Activated T-helper 1 cell treated with anti-CD3 and anti-CD28 coated beads, Interleukin-2, amount 50 U/mL, for 16 hours (primary cell): Measurements from ENCODE around the gene CNTNAP4.

Experiments
- DNase-seq, 2 donors: peaks; one replicate each; pipeline ENCODE4 v3.0.0-alpha.2; 2020; ENCODE audit warnings: low read depth in 1 of 2, low spot score in 1 of 2

The CNTNAP4 gene

DNA sequence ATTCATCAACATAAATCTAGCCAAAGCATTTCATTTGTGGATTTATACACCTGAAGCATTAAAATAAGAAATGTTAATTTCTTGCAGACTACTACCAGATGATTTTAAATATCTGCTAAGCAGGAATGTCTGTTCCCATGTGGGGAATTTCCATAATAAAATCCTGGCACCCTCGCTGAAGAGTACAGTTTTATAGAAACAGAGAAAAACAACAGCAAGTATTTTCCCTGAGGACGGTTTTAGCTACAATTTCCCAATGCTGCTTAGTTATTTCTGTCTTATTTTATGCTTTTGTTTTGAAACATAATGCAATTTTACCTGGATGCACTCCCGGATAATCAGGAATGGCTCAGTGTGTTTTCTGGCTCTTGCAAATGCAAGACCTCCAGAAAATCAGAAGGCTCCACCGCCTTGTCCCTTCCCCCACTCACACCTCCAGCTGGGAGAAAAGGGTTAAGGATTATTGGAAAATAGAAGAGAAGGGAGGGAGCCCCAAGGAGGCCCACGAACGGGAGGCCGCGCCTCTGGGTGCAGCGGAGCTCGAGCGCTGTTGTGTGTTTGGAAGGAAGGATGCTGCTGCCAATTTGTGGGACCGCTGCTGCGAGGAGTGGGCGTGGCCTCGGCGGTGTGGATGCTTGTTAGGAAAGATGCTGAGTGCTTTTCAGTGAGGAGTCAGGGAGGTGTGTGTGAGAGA lies at the start of gene CNTNAP4:
TSS of gene CNTNAP4 (plus strand) at position 657 of the 694 bp plus-strand sequence. CDS start 262 bp downstream, outside the sequence.
- no peak for DNase-seq

DNA sequence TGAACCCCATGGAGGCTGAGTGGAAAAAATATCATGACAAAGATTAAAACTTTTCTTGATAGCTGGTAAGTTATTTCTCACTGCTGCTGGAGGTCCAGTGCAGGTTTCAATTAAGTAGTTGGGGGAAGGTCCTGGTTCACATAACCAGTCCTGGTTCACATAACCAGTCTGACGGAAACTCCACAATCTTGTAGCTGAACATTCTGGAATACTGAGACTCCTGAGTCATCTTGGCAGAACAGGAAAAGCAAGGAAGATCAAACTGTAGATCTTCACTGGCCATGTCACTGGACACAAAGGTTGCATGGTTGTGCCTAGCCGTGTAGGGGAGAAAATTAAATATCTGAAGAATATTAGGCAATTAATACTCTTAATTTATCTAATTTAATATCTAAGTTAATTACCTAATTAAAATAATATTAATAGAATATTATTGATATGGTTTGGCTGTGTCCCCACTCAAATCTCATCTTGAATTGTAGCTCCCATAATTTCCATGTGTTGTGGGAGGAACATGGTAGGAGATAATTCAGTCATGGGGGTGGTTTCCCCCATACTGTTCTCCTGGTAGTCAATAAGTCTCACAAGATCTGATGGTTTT lies 48.6 kb upstream of the CNTNAP4 start:
- DNase-seq: no peak

GRCh38 chr16:76232704-76233103 lies 44.5 kb upstream of the CNTNAP4 start:
- no peak for DNase-seq

DNA sequence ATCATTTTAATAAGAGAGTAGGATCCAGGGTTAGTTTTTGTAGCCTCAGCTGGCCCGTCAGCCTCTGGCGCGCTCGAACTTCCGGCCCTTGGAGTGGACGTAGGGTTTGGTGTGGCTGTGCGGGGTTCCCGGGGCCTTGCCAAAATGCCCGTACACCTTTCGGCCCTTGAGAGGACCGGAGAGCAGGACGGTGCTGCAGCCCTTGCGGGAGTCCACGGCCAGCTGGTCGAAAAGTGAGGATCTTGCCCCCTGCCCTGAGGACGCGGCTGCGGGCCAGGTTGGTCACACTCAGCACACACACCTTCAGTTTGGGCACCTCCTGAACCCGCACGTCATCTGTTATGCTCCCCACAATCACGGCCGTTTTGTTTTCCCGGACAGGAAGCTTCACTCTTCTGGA lies 42.2 kb upstream of the CNTNAP4 start:
- DNase-seq: no peak

DNA sequence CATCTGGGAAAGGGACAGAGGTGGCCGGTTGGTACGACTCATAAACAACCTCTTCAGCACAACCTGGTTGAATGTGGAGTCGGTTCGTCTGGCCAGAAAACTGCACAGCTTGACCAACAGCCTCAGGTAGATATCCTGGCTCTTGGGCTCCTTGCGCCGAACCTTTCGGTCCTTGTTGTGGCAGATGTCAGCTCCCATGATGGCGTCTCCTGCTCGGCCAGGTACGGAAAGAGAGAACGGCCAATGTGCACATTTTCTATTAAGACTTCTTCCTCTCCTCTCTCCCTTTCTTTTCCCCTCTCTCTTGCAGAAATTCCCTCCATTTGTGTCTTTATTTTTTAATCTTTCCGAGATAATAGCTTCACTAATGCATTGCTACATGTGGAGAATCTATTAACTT lies 41.8 kb upstream of the CNTNAP4 start:
- no peak for DNase-seq

- DNase-seq: no peak
These were observed 39.7 kb upstream of the CNTNAP4 start for GRCh38 chr16:76237471-76237870.

GRCh38 chr16:76241755-76242154 lies 35.4 kb upstream of the CNTNAP4 start:
- no peak for DNase-seq

- DNase-seq: no peak
These were observed 33.6 kb upstream of the CNTNAP4 start for GRCh38 chr16:76243620-76244019.

- DNase-seq: no peak
These were observed 30.6 kb upstream of the CNTNAP4 start for GRCh38 chr16:76246587-76246986.

- no peak for DNase-seq
These were observed 11.7 kb upstream of the CNTNAP4 start for GRCh38 chr16:76265434-76266045.

DNA sequence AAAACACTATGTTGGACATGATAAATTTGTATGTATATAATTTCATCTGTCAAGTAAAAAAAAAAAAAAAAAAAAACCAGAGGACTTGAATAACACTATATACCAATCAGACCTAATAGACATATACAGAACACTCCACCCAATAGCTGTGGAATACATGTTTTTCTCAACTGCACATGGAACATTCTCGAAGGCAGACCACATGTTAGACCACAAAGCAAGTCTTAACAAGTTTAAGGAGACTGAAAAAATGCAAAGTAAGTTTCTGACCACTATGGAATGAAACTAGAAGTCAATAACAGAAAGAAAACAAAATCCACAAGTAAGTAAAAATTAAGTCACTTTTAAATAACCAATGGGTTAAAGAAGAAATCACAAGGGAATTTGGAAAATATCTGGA lies 8.4 kb upstream of the CNTNAP4 start:
- no peak for DNase-seq

DNA sequence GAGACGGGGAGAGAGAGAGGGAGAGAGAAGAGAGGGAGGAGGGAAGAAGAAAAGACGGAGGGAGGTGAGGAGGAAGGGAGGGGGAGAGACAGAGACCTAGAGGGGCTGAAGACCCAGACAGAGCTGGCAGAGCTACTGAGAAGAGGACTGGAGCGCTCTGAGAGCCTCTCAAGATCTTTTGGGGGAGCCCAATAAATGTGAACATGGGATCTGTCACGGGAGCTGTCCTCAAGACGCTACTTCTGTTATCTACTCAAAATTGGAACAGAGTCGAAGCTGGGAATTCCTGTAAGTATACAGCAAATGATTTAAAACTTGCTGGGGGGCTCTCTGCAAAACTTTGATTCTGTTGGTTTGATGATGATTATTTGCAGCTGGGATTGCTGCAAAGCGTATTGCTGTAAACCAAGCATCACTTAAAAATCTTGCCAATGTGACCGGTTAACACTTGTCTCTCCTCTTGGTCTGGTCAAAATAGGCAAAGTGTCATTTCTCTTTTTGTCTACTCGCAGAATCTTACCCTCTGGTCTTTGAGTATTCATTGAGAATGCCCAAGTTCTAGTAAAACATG lies 344 bp downstream of the CNTNAP4 start:
- no peak for DNase-seq

DNA sequence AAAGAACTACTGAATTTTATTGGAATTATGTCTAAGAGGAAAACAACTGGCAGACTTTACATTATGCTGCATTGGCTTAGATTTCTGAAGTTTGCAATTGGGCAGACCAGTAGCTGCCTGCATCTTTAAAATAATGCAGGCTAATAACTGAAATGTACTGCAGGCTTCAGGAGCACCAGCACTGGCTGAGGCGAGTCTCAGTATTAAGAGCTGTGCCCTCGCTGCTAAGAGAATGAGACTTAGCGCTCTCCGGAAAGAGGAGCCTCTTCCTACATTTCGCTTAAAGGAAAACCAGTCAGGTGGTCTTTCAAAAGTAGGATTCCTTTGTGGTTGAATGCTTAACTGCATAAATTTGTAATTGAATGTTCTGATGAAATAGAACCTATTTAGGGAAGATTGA lies 885 bp downstream of the CNTNAP4 start:
- no peak for DNase-seq

DNA sequence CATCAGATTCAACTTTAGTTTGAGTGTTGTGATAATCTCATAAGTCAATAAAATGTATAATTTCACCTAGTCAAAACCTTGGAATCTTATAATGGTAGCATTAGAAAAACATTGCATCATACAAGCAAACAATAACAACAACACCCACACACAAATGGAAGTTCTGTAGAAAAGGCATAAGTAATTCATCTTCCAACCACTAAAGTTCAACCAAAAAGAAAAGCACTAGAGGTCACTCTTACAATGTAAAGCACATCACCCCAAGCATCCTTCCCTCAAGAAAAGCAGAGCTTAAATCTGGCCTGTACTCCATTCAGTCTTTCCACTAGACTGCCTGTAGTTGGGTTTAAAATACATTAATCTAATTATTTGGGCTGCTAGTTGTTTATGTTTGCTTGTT lies 1.8 kb downstream of the CNTNAP4 start:
- DNase-seq: no peak

DNA sequence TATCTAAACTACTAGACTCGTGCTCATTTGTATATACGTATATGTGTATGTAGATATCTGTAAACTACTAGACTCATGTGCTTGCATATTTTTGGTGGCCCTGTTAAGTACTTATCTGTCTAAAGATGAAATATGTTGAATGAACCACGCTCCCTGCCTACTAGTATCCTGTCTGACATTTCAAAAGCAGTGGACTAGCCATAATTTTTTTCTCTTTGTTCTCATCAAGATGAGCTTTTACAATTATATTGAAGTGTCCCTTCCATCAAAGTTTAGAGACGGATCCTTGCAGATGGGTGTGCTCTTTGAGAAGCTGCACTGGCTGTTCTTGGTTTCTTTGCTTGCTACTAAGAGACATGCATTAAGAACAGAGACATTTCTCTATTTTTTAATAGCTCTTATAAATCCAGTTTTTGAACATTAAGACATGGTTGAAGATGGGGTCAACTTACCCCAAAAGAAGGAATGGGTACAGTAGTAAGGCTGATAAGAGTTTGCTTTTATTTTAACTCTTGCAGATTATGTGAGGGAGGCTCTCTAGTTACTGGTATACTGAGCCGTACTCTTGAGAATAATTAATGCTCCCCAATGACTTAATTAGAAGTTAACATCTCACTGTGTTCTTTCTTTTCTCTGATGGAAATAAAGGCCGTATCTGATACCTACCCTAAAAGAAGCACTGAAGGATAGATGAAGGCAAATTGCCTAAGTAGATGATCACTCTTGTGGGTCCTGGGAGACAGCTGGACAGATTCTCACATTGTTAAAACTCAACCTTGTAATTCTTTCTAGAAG lies 3.4 kb downstream of the CNTNAP4 start:
- DNase-seq: no peak

- DNase-seq: no peak
These were observed 10.3 kb downstream of the CNTNAP4 start for GRCh38 chr16:76287466-76287865.

DNA sequence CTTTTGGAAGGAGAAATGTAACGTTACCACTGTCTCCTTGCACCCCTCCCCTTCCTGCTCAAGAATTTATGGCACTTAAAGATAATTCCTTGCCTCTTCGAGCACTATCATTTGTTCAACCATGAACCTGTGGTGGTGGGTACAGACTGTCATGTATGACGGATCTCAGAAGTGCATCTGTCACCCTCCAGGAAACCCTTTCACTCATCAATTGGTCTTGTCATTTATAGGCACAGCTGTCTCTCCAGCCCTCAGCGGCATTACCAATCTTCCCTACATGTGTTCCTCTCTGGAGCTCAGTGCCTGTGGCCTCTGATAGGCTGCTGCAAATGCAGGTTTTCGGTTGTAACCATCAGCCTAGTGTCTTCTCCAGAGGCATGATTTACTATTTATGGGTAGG lies 15.0 kb downstream of the CNTNAP4 start:
- DNase-seq: no peak

- DNase-seq: no peak
These were observed 16.8 kb downstream of the CNTNAP4 start for GRCh38 chr16:76293980-76294379.

DNA sequence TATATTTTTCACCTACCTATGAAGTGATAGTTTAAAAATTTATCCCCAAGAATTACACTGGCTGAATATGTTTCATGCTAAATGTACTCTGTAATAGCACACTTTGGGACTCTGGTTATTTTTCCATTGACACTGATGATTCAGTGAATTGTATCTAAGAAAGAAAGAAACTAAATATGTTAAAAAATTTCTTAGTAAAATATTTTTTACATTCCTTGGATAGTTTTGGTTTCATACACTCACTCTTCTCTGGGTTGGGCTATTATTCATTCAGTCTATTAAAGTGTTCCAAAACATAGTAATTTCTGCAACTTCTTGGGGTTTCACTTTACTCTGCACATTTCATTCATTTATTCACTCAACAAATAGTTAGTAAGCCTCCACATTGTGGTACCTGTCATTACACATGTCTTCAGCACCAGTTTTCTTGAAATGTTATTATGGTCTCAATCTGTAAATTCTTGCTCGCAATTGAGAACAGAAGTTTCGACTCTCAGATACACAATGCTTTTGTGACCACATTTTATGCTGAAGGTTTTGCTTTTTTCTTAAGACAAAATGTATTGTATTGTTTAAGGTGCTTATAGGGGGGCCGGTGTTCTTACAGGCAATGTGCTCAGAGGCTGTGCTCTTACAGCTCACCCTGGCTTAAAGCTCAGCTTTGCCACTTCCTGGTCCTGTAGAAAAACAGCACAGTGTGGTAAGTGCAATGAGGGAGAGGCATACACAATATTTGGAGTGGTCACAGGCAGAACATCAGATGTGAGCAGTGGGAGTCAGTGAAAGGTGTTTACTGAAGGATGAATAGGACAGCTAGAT lies 17.4 kb downstream of the CNTNAP4 start:
- no peak for DNase-seq

GRCh38 chr16:76297941-76298340 lies 20.7 kb downstream of the CNTNAP4 start:
- no peak for DNase-seq
